Stimulated activated CD4-positive, alpha-beta T cell treated with anti-CD3 and anti-CD28 coated beads, Interleukin-12 subunit alpha, Interleukin-12 subunit beta, amount 100 ng/mL, for 48 hours (primary cell): Measurements from ENCODE around the gene TGDS.
"Not testable (repeated sequence)": the region's sequence is repeated elsewhere in the genome, so short reads cannot be mapped to it uniquely, and the experiment has no call there.

Experiments
- DNase-seq, 3 donors: peaks; one replicate each; pipeline ENCODE4 v3.0.0-alpha.2; 2020; ENCODE audit warnings: low read depth in 2 of 3, low spot score in 1 of 3

The TGDS gene, protein sequence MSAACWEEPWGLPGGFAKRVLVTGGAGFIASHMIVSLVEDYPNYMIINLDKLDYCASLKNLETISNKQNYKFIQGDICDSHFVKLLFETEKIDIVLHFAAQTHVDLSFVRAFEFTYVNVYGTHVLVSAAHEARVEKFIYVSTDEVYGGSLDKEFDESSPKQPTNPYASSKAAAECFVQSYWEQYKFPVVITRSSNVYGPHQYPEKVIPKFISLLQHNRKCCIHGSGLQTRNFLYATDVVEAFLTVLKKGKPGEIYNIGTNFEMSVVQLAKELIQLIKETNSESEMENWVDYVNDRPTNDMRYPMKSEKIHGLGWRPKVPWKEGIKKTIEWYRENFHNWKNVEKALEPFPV

DNA sequence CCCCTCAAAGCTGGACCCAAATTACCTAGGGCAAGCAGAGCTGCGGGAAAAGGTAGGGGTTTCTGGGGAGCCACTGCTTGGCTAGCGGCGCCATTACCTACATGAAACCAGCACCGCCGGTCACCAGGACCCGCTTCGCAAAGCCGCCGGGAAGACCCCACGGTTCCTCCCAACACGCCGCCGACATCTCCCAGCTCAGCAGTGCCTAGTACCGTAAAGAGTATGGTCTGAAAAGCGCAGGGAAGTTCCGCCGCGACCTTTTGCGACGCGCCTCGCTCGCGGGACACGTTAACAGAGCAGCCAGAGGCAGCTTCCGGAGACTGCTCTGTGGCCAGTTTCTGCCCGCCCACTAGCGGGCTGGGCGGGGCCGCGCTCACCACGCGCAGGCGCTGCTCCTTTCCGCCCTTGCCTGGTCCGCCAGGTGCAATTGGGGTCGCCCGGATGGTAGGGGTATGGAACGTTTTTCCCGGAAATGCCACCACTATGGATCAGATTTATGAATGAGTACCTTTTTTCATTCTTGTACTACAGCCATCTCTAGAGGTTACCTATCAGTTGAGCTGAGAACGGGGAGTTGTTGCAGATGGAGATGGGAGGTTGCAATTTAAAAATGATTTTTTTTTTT is at the start of gene TGDS:
Gene TGDS, minus strand, starts transcription at position 203 of the 625 bp plus-strand sequence. Its CDS starts 16 bp downstream, at position 187.
- peak; percentile 76 to 87 (median 86) for DNase-seq

DNA sequence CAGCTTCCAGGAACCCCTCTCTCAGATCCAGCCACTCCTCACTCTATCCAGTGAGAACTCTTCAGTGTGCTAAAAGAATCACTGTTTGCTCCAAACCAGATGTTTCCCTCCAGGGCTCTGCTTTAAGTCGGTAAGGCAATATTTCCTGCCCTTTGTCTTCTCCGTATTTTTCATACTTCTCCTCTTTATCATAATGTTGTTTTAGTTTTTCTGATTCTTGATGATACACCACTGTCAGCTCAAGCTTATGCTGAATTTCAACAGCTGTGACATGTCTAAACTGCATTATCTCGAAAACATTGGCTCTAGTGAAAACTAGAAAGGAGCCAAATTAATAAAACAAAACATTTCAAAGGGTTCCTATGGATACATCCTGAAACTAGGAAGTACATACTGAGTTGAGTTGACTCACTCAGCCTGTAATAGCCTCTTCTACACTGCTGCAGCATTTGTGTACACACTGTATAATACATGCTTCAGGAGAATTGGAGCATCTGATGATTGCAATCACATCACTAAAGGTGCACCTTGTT is 45.5 kb upstream of the TGDS start:
- no peak for DNase-seq

DNA sequence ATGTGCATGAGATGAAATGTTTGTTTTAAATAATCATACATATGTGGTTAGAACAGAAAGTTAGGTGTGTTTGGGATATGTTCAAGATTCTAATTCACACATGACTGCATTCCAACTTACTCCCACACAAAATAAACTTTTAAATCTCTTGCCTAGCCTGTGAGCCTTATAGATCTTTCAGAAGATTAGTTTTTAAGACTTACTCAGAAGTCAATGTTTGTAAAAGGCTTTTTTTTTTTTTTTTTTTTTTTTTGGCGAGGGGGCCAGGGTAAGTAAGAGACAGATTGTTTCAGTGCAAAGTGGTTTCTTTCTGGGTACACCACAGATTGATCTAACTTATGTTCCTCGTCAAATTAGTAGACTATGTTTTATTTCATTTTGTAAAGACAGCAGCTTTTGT is 44.8 kb upstream of the TGDS start:
- DNase-seq = no peak

DNA sequence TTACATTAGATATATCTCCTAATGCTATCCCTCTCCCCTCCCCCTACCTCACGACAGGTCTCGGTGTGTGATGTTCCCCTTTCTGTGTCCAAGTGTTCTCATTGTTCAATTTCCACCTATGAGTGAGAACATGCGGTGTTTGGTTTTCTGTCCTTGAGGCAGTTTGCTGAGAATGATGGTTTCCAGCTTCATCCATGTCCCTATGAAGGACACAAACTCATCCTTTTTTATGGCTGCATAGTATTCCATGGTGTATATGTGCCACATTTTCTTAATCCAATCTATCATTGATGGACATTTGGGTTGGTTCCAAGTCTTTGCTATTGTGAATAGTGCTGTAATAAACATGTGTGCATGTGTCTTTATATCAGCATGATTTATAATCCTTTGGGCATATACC is 41.7 kb upstream of the TGDS start:
- DNase-seq = not testable (repeated sequence)

DNA sequence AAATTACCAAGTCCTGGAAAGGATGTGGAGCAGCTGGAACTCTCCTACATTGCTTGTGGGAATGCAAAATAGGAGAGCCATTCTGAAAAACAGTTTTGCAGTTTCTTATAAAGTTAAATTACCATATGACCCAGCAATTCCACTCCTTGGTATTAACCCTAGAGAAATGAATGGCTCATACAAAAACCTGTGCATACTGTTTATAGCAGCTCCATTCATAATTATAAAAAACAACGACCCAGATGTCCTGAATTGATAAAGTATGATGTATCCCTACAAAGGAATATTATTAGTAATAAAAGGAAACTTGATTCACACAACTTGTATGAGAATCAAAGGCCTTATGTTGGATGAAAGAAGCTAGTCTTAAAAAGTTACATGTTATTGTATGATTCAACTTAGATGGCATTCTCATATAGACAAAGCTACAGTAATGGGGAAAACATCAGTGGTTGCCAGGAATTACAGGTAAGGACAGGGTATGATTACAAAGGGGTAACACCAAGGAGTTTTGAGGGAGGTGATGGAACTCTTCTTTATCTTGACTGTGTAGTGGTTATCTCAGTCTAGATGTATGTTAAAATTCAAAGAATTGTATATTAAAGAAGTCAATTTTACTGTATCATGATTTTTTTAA is 41.1 kb upstream of the TGDS start:
- DNase-seq = no peak

DNA sequence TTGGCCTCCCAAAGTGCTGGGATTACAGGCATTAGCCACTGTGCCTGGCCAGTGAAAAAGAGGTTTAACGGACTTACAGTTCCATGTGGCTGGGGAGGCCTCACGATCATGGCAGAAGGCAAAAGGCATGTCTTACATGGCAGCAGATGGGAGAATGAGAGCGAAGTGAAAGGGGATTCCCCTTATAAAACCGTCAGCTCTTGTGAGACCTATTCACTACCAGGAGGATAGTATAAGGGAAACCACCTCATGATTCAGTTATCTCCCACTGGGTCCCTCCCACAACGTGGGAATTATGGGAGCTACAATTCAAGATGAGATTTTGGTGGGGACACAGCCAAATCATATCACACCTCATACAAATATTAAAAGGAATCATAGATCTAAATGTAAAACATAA is 40.1 kb upstream of the TGDS start:
- not testable (repeated sequence) for DNase-seq

DNA sequence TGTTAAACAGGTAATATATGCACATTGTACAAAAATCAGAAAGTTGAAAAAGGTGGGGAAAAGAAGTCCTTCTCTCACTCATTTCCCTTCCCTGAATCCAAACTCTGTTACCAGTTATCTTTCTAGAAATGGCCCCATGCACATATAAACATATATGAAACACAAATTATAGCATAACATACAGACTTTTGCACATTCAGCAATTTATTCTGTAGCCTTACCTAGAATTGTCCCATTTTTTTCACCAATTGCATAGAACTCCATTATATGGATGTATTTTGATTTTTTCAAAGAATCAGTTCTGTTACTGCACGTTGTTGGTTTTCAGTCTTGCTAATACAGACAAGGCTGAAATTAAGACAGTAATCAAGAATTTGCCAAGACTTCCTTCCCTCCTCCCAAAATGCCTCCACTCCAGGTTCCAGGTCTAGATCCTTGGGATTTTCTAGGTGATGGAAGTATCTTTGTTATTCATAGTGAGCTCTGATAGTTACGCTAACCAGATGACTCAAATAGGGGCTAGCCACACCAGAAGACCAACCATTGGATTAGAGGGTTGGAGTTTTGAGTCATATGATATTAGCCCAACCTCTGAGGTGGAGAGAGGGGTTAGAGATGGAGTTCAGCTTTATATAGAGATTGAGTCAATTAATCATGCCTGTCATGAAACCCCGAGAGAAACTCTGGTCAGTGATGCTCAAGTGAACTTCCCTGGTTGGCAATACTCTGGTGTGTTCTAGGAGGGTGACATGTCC is 36.5 kb upstream of the TGDS start:
- DNase-seq = no peak

DNA sequence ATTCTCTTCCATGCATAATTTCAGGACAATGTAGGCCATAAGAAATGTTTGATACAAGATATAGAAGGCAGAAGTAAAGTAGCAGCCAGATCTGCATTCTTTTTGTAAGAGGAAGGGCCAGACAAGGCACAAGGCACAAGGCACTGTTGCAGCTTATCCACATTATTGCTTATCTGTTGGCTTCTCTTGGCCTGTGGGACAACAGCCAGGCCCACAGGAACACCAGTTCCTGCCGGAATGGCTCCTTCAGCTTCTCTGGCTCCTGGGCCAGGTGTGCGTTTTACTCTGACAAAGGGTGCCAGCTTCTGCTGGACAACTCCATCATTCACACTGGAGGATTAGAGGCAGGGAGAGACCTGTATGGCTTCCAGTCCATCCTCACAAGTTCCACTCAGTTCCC is 34.9 kb upstream of the TGDS start:
- no peak for DNase-seq

DNA sequence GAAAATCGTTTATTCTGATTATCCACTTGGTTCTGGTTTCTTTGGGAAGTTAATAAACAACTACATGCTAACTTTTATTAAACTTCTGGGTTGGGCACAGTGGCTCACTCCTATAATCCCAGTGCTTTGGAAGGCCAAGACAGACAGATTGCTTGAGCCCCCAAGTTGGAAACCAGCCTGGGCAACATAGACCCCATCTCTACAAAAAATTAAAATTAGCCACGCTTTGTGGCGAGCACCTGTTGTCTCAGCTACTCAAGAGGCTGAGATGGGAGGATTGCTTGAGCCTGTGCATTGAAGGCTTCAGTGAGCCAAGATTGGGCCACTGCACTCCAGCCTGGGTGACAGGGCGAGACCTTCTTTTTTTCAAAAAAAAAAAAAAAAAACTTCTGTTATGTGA is 27.4 kb upstream of the TGDS start:
- DNase-seq = no peak

DNA sequence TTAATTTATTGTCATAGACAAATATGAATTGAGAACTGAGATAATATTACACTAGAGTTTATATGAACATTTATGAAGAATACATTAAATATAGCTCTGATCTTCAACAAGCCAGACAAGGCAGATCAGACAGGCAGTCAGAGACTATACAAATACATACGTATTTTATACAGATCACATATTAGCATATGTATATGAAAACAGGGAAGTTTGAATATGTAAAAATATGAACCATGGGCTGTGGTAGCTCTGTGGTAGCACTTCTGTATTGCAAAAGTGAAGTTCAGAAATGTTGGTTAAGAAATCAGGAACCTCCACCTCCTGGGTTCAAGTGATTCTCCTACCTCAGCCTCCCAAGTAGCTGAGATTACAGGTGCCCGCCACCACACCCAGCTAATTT is 26.4 kb upstream of the TGDS start:
- DNase-seq = no peak

DNA sequence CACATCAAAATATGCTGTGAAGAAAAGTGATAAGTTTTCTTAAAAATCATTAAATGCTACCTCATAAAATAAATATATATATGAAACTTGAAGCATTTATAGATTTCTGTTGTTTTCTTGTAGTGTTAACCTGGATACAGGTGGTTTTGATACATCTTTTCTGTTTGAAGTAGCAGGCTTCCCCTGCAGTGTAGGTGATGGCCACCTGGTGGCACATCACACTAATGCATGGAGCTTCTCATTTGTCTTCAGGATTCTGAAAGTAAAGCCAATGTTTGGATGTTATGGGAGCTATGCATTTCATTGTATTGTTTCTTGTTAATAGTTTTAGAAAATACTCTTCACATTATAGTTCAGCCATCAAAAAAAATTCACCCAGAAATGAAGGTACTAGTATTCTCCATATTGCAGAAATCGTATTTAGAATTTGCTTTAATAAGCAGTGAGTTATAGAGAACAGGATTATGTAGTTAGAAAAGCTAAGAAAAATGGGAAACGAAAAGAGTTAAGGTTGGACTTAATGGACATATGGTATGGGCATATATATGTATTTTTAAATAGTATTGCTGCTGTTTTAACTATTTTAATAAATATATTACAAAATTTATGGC is 24.4 kb upstream of the TGDS start:
- DNase-seq = no peak

DNA sequence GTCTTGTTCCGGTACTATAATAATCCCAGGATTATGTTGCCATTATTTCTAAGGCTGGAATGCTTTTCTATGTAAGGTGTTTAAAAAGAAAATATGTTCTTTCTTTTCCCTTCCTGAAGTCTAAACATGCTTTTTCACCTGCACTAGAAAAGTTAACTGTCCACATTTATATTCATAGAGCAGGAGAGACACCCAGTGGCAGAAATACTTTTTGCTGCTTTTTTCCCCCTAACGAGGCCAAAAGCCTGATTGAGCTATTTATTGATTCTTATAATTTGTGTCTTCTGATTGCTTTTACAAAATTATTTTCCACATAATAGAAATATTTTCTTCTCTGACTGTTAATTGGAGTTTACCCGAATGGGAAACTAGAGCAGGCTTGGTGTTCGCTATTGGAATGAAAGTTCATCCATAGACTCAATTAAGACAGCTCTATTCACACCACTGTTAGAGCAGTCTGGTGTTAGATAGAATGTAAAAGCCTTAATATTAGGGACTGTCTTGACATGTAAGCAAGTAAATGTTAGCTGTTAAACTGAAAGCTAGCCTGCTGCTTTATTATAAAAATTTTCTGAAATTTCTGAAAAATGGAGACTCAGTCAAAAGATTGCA is 21.5 kb upstream of the TGDS start:
- DNase-seq = no peak

DNA sequence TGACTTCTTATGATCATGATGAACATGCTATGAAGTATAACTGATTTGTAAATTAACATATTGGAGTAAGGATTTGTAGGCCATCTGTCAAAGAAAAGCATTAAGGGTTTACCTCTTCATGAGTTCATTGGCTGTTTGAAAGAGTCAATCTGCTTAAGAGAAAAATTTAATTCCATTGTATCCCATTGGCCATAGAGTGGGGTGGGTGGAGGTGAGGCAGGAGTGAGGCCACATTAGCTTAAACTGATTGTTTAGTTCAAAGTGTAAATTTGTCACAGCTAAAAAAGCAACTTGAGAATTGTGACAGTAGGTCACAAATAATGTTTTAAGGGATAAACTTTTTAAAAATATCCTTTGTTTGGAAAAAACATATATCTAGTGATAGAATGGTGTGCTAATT is 17.1 kb upstream of the TGDS start:
- no peak for DNase-seq

DNA sequence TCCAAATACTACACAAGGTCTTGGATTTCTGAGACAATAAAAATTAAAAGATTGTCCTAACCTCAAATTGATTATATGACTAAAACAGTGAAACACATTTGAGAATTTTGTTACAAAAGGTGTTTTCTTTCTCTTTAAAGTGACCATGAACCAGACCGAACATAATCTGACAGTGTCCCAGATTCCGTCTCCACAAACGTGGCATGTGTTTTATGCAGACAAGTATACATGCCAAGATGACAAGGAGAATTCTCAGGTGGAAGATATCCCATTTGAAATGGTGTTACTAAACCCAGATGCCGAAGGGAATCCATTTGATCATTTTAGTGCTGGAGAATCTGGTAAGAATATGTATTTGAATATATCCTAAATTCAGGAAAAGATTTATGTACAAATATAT is 16.1 kb upstream of the TGDS start:
- no peak for DNase-seq

DNA sequence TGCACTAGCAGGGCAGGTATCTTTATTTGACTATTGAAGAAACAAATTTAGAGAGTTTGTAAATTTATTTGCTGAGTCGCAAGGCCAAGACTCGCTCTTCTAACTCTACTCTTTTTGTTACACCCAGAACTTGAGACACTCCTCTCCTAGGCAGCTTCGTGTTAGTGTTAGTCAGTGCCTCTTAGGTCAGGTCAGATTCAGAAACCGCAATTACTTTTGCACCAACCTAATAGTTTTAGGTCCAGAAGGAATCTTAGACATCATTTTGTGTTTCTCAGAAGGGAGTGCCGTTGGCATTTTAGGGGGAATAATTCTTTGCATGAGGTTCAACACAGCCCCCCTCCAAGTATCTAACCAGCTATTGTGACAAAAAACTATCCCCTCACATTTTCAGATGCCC is 14.5 kb upstream of the TGDS start:
- DNase-seq = no peak

DNA sequence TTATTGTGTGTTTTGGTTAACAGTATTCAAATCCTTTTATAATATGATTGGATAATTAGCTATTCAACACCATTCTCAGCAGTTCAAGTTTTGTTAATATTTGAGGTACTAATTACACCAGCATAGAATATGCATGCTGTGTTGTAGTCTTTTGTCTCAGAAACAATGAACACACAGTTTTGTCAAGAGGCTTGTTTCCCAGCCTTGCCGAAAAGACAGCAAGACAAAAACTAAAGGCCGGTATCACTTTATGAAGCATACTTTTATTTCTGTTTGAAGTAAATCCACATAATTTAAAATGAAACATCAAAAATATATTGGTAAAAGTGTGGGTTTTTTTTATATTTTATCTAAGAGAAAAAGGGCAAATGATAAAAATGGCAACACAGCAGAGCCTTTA is 13.2 kb upstream of the TGDS start:
- DNase-seq = no peak

DNA sequence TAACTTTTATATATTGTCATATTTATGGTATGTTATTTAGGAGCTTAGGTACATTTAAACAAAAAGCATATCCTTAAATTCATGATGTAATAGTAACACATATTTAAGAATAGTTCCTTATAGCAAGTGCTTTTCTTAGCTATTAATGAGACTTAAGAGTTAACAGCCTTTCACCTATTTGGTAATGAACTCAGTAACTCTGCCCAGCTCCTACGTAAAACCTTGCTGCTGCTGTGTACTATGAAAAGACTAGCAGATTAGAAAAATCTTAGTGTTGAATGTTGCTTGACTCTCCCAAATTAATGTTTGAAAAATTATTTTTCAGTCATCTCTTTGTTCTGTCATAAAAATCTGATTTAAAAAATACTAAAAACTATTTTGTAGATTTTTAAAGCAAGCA is 12.6 kb upstream of the TGDS start:
- DNase-seq = no peak

DNA sequence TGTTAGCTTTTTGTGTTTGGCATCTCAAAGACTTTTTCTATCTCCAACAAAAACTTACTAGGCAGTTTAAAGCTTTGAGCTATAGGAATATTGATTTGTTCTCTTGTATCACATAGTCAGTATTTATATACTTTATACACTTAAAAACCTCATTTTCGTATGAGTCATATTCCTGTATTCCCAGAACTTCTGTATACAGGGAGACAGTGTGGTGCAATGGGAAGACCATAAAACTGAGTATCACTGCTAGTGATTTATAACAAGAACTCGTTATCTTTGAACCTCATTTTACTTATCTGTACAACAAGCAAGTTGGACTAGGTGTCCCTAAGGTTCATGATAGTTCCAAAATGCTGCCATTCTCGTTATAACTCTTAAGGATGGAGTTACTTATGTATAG is 12.0 kb upstream of the TGDS start:
- no peak for DNase-seq

DNA sequence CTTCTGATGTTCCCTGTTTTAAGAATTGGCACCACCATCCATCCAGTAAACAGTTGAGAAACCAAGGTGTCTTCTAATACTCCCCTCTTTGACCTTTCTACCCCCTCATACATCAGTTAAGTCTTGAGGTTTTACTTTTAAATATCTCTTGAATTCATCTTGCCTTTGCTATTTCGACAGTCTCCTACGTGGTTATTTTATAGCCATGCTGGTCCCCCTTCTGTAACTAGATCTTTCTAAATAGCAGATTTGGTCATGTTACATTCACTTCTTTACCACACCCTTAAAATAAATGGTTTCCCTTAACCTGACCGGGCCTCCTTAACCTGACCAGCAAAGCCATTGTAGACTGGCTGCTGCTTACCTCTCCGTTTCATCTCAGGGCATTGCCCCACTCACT is 11.1 kb upstream of the TGDS start:
- DNase-seq = no peak

DNA sequence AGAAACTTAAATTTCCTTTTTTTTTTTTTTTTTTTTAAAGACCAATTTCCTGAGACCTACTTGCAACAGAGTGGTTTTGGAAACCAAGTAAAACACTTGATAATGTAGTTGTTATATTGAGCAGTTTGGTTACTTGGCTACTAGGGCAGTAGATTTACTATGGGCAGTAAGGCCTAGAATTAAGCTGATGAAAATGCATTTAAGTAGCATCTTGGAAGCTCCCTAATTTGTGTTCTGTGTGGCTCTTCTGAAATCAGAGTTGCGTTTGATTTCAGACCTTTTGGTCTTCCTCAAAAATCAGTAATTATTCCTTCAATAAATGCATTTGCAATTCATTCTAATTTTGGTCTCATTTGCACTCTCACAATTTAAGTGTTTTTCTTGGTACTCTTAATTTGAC is 6.5 kb upstream of the TGDS start:
- DNase-seq = no peak
